Immature natural killer cell (primary cell): ENCODE data around the gene NLK. TPM values are rescaled to one million over a fixed set of nuclear protein-coding genes. Genes with fewer than 3 reads are reported as not detected.

Experiments used
- DNase-seq, 3 donors: peaks; one replicate each; pipeline ENCODE4 v3.0.0; 2022; ENCODE audit warnings: mixed read lengths in 1 of 3
- H3K27ac Mint-ChIP-seq, 6 donors: one replicate each; pipeline ENCODE4 v1.8.0; 2020; ENCODE audit warnings: mixed read lengths in 6 of 6, mild to moderate bottlenecking in 5 of 6, inconsistent platforms in 4 of 6, moderate library complexity in 3 of 6
- H3K27me3 Mint-ChIP-seq, 3 donors: one replicate each; pipeline ENCODE4 v1.8.0; 2020 to 2021; ENCODE audit warnings: low read depth in 3 of 3, mild to moderate bottlenecking in 3 of 3, mixed read lengths in 3 of 3, moderate library complexity in 3 of 3, inconsistent platforms in 1 of 3
- H3K36me3 Mint-ChIP-seq, 3 donors: one replicate each; pipeline ENCODE4 v1.8.0; 2020; ENCODE audit warnings: mixed read lengths in 3 of 3, inconsistent platforms in 2 of 3, mild to moderate bottlenecking in 2 of 3
- H3K4me1 Mint-ChIP-seq, 2 donors: one replicate each; pipeline ENCODE4 v1.8.0; 2020; ENCODE audit warnings: inconsistent platforms in 2 of 2, mild to moderate bottlenecking in 2 of 2, mixed read lengths in 2 of 2, moderate library complexity in 1 of 2
- H3K4me3 Mint-ChIP-seq, 5 donors: one replicate each; pipeline ENCODE4 v1.8.0; 2020; ENCODE audit warnings: mild to moderate bottlenecking in 5 of 5, mixed read lengths in 5 of 5, inconsistent platforms in 3 of 5, moderate library complexity in 3 of 5
- H3K9me3 Mint-ChIP-seq, 6 donors: one replicate each; pipeline ENCODE4 v1.8.0; 2020; ENCODE audit warnings: mild to moderate bottlenecking in 6 of 6, mixed read lengths in 6 of 6, inconsistent platforms in 4 of 6, moderate library complexity in 3 of 6
- polyA plus RNA-seq, 3 donors: library from polyadenylated mRNA; unstranded; fragments of 300-500 nt; fragmentation: Illumina TruSeq; gene quantifications; one replicate each; pipeline ENCODE4 v1.2.3, GENCODE V29; 2021

NLK gene
- polyA plus RNA-seq, 3 donors from 2014 or later, result 0.06 to 2.8 (median 2.3) TPM

DNA sequence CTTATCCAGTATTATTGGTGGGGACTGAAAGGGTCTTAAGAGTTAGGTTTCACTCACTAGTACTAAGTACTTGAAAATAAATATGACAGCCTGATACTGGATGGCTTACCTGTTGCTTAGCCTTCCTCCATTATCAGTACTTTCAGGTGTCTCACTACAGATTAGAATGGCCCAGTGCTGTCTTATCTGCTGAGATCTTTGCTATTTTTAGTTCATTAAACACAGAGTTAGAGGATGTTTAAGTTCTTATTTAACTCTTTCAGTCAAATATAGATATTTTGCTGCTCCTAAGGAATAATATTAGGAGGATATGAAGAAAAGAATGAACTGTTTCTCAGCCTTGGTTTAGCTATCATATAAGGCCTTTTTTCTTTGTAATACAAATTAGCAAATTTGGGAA, 74.8 kb downstream of the NLK start:
- no peak overlapping the region for H3K4me3 Mint-ChIP-seq
- no peaks in the 10 kb centered on the region for H3K27me3 Mint-ChIP-seq
- DNase-seq, result no peak
- H3K27ac Mint-ChIP-seq, result no peak overlapping the region
- H3K36me3 Mint-ChIP-seq, result peaks cover under 1 to 2% (median 1%) of the 10 kb centered on the region in 3 donors
- peaks cover 41 to 61% of the 10 kb centered on the region in 2 donors for H3K4me1 Mint-ChIP-seq
- no peaks in the 10 kb centered on the region for H3K9me3 Mint-ChIP-seq

DNA sequence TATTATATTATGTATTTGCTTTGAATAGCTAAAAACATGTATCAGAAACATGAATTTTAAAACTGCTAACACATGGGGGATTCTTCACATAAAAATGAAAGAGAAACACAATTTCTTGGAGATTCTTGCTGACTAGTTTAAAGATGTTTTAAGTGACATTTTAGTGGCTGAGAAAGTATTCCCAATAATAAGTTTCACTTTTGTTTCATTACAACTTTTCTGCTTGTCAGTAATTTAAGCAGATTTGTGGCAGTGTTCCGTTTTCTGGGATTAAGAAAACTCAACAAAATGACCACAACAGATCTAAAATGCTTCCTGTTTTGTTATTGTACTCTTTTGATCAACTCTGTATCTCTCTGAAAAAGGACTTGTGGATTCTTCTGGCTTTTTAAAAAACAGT, 75.9 kb downstream of the NLK start:
- no peaks in the 10 kb centered on the region for H3K27me3 Mint-ChIP-seq
- peak overlapping the region; percentile 67 to 90 (median 84) for H3K27ac Mint-ChIP-seq
- peaks cover 33 to 51% of the 10 kb centered on the region in 2 donors for H3K4me1 Mint-ChIP-seq

DNA sequence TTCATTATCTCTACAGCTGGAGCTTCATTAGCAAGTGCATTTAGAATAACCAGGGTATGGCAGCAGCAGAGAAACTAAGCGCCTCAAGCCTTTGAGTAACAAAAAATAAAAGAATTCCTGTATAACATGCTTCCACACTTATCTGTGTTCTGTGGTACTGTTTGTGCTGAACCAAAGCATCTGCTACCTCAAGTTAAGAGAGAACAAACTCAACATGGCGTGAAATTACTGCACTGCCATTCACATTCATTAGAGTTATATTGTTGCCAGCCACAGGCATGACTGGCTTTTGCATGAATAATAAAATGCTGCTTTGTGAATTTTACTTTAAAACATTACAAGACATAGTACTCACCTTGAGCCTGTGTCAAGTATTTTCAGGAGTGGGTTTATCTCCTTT, 76.6 kb downstream of the NLK start:
- H3K27me3 Mint-ChIP-seq, result no peaks in the 10 kb centered on the region
- peak overlapping the region in 4 of 5 donors; percentile 55 to 84 (median 70) for H3K4me3 Mint-ChIP-seq
- no peaks in the 10 kb centered on the region for H3K9me3 Mint-ChIP-seq
- H3K4me1 Mint-ChIP-seq, result peaks cover 33 to 45% of the 10 kb centered on the region in 2 donors
- peaks cover 6 to 15% (median 8%) of the 10 kb centered on the region in 3 donors for H3K36me3 Mint-ChIP-seq
- peak overlapping the region; percentile 67 to 90 (median 84) for H3K27ac Mint-ChIP-seq
- DNase-seq, result no peak

More for the DNA sequence above, 75.9 kb downstream of the NLK start:
- no peaks in the 10 kb centered on the region for H3K9me3 Mint-ChIP-seq
- peaks cover 5 to 12% (median 6%) of the 10 kb centered on the region in 3 donors for H3K36me3 Mint-ChIP-seq
- peak overlapping the region; percentile 55 to 84 (median 73) for H3K4me3 Mint-ChIP-seq
- peak in 1 of 3 donors; percentile 8 for DNase-seq

DNA sequence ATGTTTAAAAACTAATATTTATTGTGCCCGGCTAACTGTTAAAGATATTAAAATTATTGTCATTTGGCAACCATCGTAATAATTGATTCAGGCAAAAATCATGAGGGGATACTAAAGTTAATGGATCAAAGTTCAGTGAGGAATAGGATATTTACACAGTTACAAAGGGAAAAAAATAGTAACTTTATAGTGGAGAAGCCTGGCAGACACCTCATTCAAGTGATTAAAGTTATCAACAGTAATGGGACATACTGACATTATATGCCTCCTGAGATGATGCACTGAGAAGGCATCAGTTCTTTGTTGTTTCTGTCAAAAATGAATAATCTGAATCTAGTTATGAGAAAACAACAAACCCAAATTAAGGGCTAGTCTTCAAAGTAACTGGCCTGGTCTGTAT, 77.1 kb downstream of the NLK start:
- H3K27ac Mint-ChIP-seq, result peak overlapping the region in 1 of 6 donors; percentile 80
- no peaks in the 10 kb centered on the region for H3K27me3 Mint-ChIP-seq
- H3K4me3 Mint-ChIP-seq, result no peak overlapping the region
- H3K36me3 Mint-ChIP-seq, result peaks cover 6 to 15% (median 8%) of the 10 kb centered on the region in 3 donors
- no peak for DNase-seq
- H3K4me1 Mint-ChIP-seq, result peaks cover 33 to 43% of the 10 kb centered on the region in 2 donors
- H3K9me3 Mint-ChIP-seq, result no peaks in the 10 kb centered on the region

DNA sequence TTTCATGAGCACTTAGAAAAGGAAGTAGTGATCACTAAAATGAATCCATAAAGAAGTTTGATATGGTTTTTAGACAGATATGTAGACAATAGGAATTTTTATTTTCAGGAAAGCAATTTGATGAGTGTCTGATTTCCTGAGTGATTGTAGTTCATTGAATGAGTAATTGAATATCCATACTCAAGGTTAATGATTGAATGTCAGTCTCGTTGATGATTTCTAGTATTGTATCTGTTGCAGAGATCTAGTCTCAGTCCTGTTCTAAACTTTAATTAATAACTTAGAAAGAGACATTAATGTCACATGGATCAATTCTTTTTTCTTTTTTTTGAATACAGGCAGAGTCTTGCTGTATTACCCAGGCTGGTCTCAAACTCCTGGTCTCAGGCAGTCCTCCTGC, 78.3 kb downstream of the NLK start:
- H3K27me3 Mint-ChIP-seq, result no peaks in the 10 kb centered on the region
- peaks cover 25 to 32% of the 10 kb centered on the region in 2 donors for H3K4me1 Mint-ChIP-seq

DNA sequence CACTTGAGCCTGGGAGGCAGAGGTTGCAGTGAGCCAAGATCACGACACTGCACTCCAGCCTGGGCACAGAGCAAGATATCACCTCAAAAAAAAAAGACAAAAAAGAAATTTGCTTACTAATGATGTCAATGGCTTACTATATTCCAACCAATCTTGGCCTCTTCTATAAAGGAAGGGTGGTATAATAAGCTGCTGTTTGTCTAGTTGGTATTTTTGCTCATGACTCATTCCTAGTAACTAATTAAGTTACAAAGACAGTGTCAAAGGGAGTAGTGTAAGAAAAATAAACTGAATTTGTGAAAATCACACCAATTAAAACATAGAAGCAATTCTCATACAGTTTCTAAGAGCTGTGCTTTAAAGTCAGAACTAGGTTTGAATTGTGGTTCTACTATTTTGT, 82.5 kb downstream of the NLK start:
- peaks cover 6 to 30% (median 16%) of the 10 kb centered on the region in 3 donors for H3K36me3 Mint-ChIP-seq
- DNase-seq, result no peak
- H3K9me3 Mint-ChIP-seq, result no peaks in the 10 kb centered on the region
- H3K27ac Mint-ChIP-seq, result no peak overlapping the region
- H3K4me1 Mint-ChIP-seq, result peaks cover 1 to 5% of the 10 kb centered on the region in 2 donors
- no peak overlapping the region for H3K4me3 Mint-ChIP-seq
- H3K27me3 Mint-ChIP-seq, result no peaks in the 10 kb centered on the region

More for the DNA sequence above, 78.3 kb downstream of the NLK start:
- Mint-ChIP-seq H3K27ac (no peak overlapping the region), H3K36me3 (peaks cover 6 to 18% (median 8%) of the 10 kb centered on the region in 3 donors), H3K4me3 (no peak overlapping the region), H3K9me3 (no peaks in the 10 kb centered on the region)
- no peak for DNase-seq

DNA sequence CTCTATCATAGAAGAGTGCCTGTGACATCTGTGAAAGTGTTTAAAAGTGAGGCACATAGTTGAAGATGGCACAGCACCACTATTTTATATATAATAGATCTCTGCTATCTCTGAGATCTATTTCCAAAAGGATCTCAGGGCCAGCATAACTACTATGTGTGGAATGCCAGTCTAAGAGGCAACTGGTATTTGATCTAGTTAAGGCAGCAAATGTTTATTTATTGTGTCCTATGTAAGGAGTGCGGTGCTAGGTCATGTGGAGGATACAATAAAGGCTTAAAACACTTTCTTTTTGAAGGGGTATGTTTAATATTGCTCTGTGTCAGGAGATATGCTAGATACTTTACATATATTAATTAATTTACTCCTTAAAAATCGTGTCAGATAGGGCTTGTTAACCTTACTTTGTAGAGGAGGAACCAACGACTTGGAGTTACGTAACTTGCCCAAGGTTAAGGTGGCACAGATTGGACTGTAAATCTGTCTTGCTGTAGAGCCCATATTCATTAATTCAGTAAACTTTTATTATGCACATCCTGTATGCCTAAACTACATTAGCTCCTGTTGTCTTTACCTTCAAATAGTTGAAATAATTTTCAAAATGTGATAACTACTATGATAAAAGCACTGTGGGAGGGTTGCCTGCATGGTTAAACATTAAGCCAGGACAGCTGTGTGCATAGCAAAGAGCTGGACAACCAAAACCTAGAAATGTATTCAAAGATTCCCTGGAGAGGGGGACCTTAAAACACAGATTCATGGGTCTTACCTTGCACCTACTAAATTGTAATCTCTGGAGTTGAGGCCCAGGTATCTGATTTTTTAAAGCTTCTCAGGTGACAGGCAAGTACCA, 83.3 kb downstream of the NLK start:
- Mint-ChIP-seq H3K4me3 (no peak overlapping the region), H3K27ac (peak overlapping the region in 1 of 6 donors; percentile 30), H3K4me1 (peaks cover 0 to 4% of the 10 kb centered on the region in 2 donors), H3K9me3 (no peaks in the 10 kb centered on the region), H3K27me3 (no peaks in the 10 kb centered on the region), H3K36me3 (peaks cover 6 to 30% (median 16%) of the 10 kb centered on the region in 3 donors)
- no peak for DNase-seq

DNA sequence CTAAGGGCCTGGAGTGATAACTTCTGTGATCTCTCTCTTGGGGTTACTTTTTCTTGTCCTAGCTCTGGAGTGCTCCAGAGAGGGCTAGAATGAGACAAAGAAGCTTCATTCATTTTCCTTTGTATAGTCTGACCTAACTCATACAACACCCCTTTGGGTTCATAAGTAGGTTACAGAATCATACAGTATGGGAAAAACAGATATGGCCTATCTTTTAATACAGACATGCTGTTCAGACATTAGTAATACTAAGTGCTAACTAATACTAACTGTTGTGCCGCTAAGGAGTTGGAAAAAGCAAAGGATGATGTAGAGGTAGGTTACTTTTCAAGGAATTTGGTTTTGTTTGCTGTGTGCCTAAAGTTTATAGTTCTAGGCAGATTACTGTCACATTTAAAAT, 84.7 kb downstream of the NLK start:
- Mint-ChIP-seq H3K27ac (no peak overlapping the region), H3K4me3 (no peak overlapping the region)

DNA sequence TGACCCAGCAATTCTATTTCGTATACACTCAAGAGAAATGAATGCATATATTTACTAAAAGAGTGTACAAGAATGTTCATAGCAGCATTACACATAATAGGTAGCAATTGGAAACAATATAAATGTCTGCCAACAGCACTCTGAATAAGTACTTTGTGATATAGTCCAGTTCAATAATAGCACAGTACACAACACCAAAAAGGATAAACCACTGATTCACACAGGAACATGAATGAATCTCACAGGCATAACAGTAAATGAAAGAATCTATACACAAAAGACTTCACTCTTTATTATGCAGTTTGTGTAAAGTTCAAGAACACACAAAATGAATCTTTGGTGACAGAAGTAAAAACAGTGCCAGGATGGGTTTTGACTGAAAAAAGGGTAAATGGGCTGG, 86.3 kb downstream of the NLK start:
- Mint-ChIP-seq H3K27ac (peak overlapping the region in 1 of 6 donors; percentile 67), H3K4me1 (no peaks in the 10 kb centered on the region), H3K9me3 (no peaks in the 10 kb centered on the region), H3K27me3 (no peaks in the 10 kb centered on the region), H3K4me3 (no peak overlapping the region), H3K36me3 (peaks cover 14 to 21% (median 19%) of the 10 kb centered on the region in 3 donors)
- DNase-seq, result no peak

More for the DNA sequence above, 84.7 kb downstream of the NLK start:
- Mint-ChIP-seq H3K27me3 (no peaks in the 10 kb centered on the region), H3K4me1 (no peaks in the 10 kb centered on the region), H3K36me3 (peaks cover 11 to 30% (median 19%) of the 10 kb centered on the region in 3 donors), H3K9me3 (no peaks in the 10 kb centered on the region)
- DNase-seq, result no peak

DNA sequence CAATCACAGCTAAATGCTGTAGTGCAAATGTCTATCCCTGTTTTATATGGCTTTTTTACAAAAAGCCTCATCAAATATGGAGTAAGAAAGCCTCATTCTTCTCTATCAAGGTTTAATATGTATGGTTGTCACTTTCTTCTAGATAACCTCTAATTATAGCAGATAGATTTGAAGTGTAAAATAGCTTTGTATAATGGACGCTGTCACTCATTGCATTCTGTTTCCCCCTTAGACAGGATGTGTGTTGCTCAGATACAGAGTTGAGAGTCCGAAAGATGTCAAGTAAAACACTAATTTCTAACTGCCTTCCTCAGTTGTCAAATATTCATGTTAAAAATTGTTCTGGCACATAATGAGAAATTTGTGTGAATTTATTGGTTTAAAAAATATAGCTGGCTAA, 88.0 kb downstream of the NLK start:
- no peak overlapping the region for H3K4me3 Mint-ChIP-seq
- no peaks in the 10 kb centered on the region for H3K27me3 Mint-ChIP-seq
- H3K36me3 Mint-ChIP-seq, result peaks cover 14 to 21% (median 16%) of the 10 kb centered on the region in 3 donors
- H3K9me3 Mint-ChIP-seq, result no peaks in the 10 kb centered on the region
- no peaks in the 10 kb centered on the region for H3K4me1 Mint-ChIP-seq
- no peak overlapping the region for H3K27ac Mint-ChIP-seq
- no peak for DNase-seq

DNA sequence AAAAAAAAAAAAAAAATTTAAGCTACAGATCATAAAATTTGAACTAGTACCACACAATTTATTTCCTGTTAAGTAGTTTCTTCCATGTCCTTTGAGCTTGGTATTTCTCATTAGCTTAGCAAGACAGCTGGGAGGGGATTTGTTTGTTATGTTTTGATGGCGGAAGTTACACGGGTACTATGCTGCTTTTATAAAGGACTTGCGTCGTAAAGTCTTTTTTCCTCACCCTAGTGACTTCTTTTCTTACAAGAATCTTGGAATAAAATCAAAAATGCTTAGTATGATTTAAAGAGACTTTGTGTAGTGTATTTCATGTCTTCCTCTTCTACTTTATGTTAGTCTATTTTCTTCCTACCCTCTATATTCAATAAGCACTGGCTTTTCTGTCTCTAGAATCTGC, 89.1 kb downstream of the NLK start:
- Mint-ChIP-seq H3K36me3 (peaks cover 14 to 20% (median 19%) of the 10 kb centered on the region in 3 donors), H3K9me3 (no peaks in the 10 kb centered on the region), H3K27me3 (no peaks in the 10 kb centered on the region), H3K27ac (no peak overlapping the region), H3K4me3 (no peak overlapping the region), H3K4me1 (no peaks in the 10 kb centered on the region)
- no peak for DNase-seq

DNA sequence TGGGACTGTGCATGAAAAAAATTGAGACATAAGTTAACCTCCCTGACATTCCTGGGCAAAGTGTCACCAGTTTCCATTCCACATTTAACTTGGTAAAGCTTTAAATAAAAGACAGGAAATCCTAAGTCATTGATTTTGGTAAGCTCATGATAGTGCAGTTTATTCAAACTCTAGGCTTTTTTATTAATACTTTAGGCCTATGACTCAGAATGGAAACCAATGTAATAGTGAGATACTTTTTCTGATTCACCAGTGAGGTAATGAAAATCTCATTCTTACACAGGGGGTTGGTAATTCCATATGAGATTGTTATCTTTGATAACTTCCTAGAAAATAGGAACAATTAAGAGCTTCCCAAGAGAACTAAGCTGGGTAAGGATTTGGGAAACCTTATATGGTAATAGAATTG, 91.1 kb downstream of the NLK start:
- H3K27me3 Mint-ChIP-seq, result no peaks in the 10 kb centered on the region
- H3K27ac Mint-ChIP-seq, result no peak overlapping the region
- H3K4me3 Mint-ChIP-seq, result no peak overlapping the region
- peaks cover 11 to 14% (median 13%) of the 10 kb centered on the region in 3 donors for H3K36me3 Mint-ChIP-seq
- DNase-seq, result no peak
- H3K4me1 Mint-ChIP-seq, result no peaks in the 10 kb centered on the region
- no peaks in the 10 kb centered on the region for H3K9me3 Mint-ChIP-seq

DNA sequence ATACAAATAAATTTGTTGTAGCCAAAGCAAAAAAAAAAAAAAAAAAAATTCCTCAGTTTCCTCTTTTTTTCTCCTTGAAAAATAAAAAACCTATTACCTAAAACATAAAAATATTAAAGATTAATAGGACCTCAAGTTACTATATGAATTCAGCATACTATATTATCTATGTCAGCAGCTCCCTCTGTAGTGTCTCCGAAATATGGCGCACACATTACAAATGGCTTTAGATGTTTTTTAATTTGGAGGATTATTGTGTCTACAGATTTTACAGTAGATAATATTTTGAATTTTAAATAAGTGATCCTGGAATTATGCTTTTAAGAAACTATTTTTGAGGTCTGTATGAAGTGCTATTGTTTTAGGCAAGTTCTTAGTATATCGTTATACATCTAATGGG, 94.4 kb downstream of the NLK start:
- DNase-seq, result no peak
- Mint-ChIP-seq H3K9me3 (no peaks in the 10 kb centered on the region), H3K27ac (no peak overlapping the region), H3K4me1 (no peaks in the 10 kb centered on the region), H3K36me3 (peaks cover 11 to 13% (median 12%) of the 10 kb centered on the region in 3 donors), H3K27me3 (no peaks in the 10 kb centered on the region), H3K4me3 (no peak overlapping the region)

DNA sequence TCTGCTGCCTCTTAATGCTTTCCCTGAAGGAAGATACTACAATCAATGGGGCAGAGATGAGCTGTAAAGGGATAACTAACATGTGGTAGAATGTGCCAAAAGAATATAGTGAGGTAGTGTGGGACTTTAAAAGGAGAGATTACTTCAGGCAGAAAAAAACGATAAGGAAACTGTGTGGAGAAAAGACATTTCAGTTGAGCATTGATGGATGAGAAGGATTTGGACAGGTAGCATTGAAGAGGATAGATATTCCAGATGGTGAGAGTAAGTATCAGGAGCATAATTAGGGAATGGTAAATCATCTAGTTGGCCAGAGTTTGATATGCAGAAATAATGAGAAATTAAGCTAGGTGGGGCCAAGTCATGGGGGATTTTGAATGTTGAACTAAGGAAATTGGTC, 97.3 kb downstream of the NLK start:
- no peak for DNase-seq
- H3K36me3 Mint-ChIP-seq, result peaks cover 6 to 12% (median 7%) of the 10 kb centered on the region in 3 donors
- H3K9me3 Mint-ChIP-seq, result no peaks in the 10 kb centered on the region
- no peaks in the 10 kb centered on the region for H3K4me1 Mint-ChIP-seq
- H3K27ac Mint-ChIP-seq, result peak overlapping the region in 1 of 6 donors; percentile 3
- no peak overlapping the region for H3K4me3 Mint-ChIP-seq
- H3K27me3 Mint-ChIP-seq, result no peaks in the 10 kb centered on the region
